LNCaP clone FGC (cell line): Measurements from ENCODE around the gene ANKHD1.

Experiments
- DNase-seq: peaks from one replicate; pipeline ENCODE4 v3.0.0-alpha.2; 2011; ENCODE audit warnings: low read depth
- H3K4me3 ChIP-seq: 2 replicates; pipeline ENCODE4 v1.5.1; 2011; ENCODE audit warnings: mild to moderate bottlenecking, low read depth, low read length, control low read depth
- TF ChIP-seq, protein P1 (sequence below): IDR thresholded peaks from 2 replicates; pipeline ENCODE4 v1.5.1; 2012; ENCODE audit warnings: mild to moderate bottlenecking; ENCODE audit not compliant: control insufficient read depth, insufficient read depth; ENCODE audit errors: extremely low read depth

Gene ANKHD1

DNA sequence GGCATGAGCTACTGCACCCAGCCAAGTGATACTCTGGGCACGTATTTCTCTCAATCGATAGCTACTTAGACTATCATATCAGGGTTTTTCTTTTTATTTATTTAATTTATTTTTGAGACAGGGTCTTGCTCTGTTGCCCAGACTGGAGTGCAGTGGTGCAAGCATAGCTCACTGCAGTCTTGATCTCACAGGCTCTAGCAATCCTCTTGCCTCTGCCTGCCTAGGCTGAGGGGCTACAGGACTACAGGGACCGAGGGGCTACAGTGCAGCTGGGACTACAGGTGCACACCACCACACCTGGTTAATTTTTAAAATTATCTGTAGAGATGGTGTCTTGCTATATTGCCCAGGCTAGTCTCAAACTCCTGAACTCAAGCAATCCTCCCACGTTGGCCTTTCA, 20.3 kb upstream of the ANKHD1 start:
- TF ChIP-seq, protein P1, sequence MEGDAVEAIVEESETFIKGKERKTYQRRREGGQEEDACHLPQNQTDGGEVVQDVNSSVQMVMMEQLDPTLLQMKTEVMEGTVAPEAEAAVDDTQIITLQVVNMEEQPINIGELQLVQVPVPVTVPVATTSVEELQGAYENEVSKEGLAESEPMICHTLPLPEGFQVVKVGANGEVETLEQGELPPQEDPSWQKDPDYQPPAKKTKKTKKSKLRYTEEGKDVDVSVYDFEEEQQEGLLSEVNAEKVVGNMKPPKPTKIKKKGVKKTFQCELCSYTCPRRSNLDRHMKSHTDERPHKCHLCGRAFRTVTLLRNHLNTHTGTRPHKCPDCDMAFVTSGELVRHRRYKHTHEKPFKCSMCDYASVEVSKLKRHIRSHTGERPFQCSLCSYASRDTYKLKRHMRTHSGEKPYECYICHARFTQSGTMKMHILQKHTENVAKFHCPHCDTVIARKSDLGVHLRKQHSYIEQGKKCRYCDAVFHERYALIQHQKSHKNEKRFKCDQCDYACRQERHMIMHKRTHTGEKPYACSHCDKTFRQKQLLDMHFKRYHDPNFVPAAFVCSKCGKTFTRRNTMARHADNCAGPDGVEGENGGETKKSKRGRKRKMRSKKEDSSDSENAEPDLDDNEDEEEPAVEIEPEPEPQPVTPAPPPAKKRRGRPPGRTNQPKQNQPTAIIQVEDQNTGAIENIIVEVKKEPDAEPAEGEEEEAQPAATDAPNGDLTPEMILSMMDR = no peak
- no peak overlapping the region for H3K4me3 ChIP-seq
- no peak for DNase-seq

DNA sequence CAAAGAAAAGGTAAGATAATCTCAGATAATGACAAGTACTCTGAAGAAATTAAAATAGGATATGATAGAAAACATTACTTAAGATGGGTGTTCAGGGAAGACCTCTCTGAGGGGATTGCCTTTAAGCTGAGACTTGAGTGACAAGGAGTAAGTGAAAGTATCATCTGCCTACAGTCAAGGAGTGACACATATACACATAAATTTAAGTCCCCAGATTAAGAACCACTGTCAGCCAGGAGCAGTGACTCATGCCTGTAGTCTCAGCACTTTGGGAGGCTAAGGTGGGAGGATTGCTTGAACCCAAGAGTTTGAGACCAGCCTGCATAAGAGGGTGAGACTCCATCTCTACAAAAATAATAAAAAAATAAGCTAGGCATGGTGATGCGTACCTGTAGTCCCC, 19.7 kb upstream of the ANKHD1 start:
- no peak for DNase-seq
- no peak overlapping the region for H3K4me3 ChIP-seq
- TF ChIP-seq, protein P1 = no peak

DNA sequence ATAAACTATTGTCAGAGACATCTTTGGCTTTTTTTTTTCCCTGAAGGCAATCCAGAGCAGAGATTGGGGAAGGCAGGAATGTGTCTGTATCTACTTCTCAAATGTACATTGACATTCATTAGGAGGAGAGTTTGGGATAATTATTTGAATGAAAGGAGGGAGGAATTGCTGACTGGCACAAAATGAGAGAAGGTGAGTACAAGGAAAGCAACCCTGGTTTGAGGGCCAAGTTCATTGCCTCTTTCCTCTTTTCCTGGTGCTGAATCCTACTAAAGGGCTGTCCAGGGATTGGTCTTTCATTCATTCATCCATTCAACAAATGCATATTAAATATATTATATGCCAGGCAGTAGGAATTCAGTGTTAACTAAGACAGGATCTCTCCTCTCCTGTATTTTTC, 18.8 kb upstream of the ANKHD1 start:
- no peak for DNase-seq
- no peak overlapping the region for H3K4me3 ChIP-seq
- TF ChIP-seq, protein P1 = no peak

DNA sequence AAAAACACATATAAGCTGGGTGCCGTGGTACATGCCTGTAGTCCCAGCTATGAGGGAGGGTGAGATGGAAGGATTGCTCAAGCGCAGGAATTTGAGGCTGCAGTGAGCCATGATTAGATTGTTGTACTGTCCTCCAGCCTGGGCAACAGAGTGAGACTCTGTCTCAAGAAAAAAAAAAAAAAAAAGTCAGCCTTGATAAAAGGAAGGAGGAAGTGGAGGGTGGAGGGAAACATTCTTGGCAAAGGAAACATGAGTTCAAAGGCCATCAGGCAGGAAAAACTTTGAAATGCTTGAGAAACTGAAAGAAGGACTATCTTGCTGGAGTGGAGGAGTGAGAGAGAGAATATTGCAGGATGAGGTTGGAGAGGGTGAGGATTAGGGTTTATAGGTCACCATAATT, 18.3 kb upstream of the ANKHD1 start:
- no peak overlapping the region for H3K4me3 ChIP-seq
- DNase-seq = no peak
- TF ChIP-seq, protein P1 = no peak

DNA sequence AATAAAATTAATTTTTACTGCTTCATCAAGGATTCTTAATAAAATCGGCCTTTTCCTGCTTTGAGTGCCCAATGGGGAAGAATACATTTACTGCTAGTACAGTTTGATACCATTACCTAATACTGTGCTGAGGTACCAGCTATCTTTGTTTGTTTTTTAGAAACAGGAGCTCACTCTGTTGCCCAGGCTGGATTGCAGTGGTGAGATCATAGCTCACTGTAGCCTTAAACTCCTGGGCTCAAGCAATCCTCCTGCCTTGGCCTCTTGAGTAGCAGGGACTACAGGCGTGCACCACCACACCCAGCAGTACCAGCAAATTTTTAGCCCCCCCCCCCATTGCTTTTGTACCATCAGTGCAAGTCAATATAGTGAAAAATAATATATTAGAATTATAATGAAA, 13.6 kb upstream of the ANKHD1 start:
- TF ChIP-seq, protein P1 = no peak
- DNase-seq = no peak
- H3K4me3 ChIP-seq = no peak overlapping the region

DNA sequence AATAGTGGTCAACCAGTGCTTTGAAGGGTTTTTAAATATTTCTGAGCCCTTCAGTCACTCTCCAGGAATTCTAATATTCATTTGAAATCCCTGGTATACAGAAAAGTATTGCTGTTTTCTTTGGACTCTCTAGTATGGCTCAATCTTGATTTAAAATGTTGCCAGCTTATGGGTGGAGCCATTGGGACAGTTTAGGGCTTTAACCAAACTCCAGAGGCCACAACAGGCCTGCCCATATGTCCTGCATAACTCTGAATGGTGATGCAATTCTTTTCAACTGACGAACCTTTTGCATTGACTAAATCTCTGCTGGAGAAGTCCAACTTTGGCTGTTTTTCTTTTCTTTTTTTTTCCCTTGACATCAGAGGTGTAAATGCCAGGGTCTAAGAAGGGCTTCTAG, 10.3 kb upstream of the ANKHD1 start:
- TF ChIP-seq, protein P1 = no peak
- no peak for DNase-seq
- no peak overlapping the region for H3K4me3 ChIP-seq

DNA sequence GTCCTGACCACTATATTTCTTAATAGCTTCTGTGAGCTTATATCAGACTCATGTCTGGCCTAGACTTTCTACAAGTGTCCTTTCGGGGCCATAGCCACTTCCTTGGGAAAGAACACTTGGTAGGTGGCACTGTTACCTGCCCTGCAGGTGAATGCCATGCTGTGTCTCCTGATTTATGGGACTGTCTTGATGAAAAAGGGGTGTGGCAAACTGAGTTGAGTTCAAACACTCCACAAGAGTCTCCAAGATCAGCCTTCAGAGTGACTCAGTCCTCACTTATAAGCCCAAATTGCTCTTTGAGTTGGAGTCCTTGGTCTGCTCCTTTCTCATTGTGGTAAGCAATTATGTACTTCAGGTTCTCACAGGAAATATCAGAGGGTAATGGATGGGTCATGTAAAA, 9.9 kb upstream of the ANKHD1 start:
- TF ChIP-seq, protein P1 = no peak
- no peak overlapping the region for H3K4me3 ChIP-seq
- no peak for DNase-seq
